B cell (primary cell): ENCODE data around the gene SMURF2. TPM values are rescaled to one million over a fixed set of nuclear protein-coding genes. Genes with fewer than 3 reads are reported as not detected.

Source experiments
- ATAC-seq: fragments of 200-7000 bp; cut with Tn5 transposase; one replicate; pipeline ENCODE4 v1.10.0; 2021; ENCODE audit warnings: low read depth, mild to moderate bottlenecking, moderate number of reproducible peaks, moderate library complexity
- CTCF ChIA-PET: fragments of 350-600 bp; sonication (Branson Sonifier 250); formaldehyde crosslinking; loops from one replicate; lab custom pipeline; 2021; ENCODE audit warnings: antibody characterized with exemption, inconsistent platforms; lab: Charles Lee
- POLR2A ChIA-PET: fragments of 350-600 bp; sonication (Branson Sonifier 250); formaldehyde crosslinking; loops from one replicate; lab custom pipeline; 2021; ENCODE audit warnings: antibody characterized with exemption; lab: Charles Lee
- DNase-seq: peaks from one replicate; pipeline ENCODE4 v3.0.0; 2013
- H2AFZ ChIP-seq: 2 replicates; pipeline ENCODE4 v1.6.1; 2012; ENCODE audit warnings: mild to moderate bottlenecking, low read depth, low read length; ENCODE audit not compliant: insufficient read depth, poor library complexity, severe bottlenecking
- H3K27ac ChIP-seq, 2 donors: 1 replicate in 1 of 2; 2 replicates in 1 of 2; pipeline ENCODE4 v1.5.1; 2012 to 2013; ENCODE audit warnings: low read length in 2 of 2, mild to moderate bottlenecking in 2 of 2, moderate library complexity in 1 of 2
- H3K27me3 ChIP-seq, 4 experiments: fragments of 200-600 bp in 1 of 4; sonication (generic) in 1 of 4; replicated peaks in 1 of 4; 1 replicate in 2 of 4; 2 replicates in 2 of 4; pipeline versions ENCODE4 v1.6.1 to v1.7.0; 2013 to 2016; ENCODE audit warnings: low read length in 3 of 4, mild to moderate bottlenecking in 2 of 4, mixed read lengths in 1 of 4, moderate library complexity in 1 of 4; ENCODE audit not compliant: insufficient read depth in 4 of 4, control insufficient read depth in 3 of 4; ENCODE audit errors: control extremely low read depth in 1 of 4
- H3K36me3 ChIP-seq, 2 experiments: replicated peaks in 1 of 2; 1 replicate in 1 of 2; 2 replicates in 1 of 2; pipeline versions ENCODE4 v1.6.1 to v1.7.1; 2013; ENCODE audit warnings: low read length in 1 of 2; ENCODE audit not compliant: insufficient read depth in 2 of 2, control insufficient read depth in 1 of 2; ENCODE audit errors: control extremely low read depth in 1 of 2, extremely low read depth in 1 of 2
- H3K4me1 ChIP-seq, 2 donors: fragments of 200-600 bp in 1 of 2; sonication (generic) in 1 of 2; 1 replicate in 1 of 2; 2 replicates in 1 of 2; pipeline versions ENCODE4 v1.5.1 to v1.6.1; 2013 to 2017; ENCODE audit warnings: low read length in 2 of 2; ENCODE audit not compliant: control insufficient read depth in 2 of 2, insufficient read depth in 2 of 2
- H3K4me2 ChIP-seq: replicated peaks from 2 replicates; pipeline ENCODE3; 2012; ENCODE audit warnings: mild to moderate bottlenecking, low read depth, low read length; ENCODE audit not compliant: poor library complexity, severe bottlenecking
- H3K4me3 ChIP-seq, 5 experiments: fragments of 200-600 bp in 1 of 5; sonication (generic) in 1 of 5; 1 replicate in 3 of 5; 2 replicates in 2 of 5; pipeline versions ENCODE4 v1.5.1 to v1.7.0; 2011 to 2016; ENCODE audit warnings: low read length in 4 of 5, mild to moderate bottlenecking in 4 of 5, low read depth in 2 of 5, control low read depth in 1 of 5, moderate library complexity in 1 of 5; ENCODE audit not compliant: insufficient read depth in 1 of 5; ENCODE audit errors: control extremely low read depth in 1 of 5, extremely low read depth in 1 of 5
- H3K79me2 ChIP-seq: fragments of 200-600 bp; sonication (generic); one replicate; pipeline ENCODE4 v1.6.0; 2016; ENCODE audit warnings: low read length; ENCODE audit not compliant: control insufficient read depth, insufficient read depth
- H3K9ac ChIP-seq: fragments of 200-600 bp; sonication (generic); 2 replicates; pipeline ENCODE4 v1.6.1; 2017; ENCODE audit warnings: mild to moderate bottlenecking, low read length, moderate library complexity
- H3K9me3 ChIP-seq, 3 donors: one replicate each; pipeline versions ENCODE4 v1.6.1 to v1.7.1; 2013; ENCODE audit warnings: low read length in 2 of 3; ENCODE audit not compliant: control insufficient read depth in 2 of 3, insufficient read depth in 1 of 3; ENCODE audit errors: control extremely low read depth in 1 of 3
- H4K20me1 ChIP-seq: 2 replicates; pipeline ENCODE4 v1.6.0; 2012; ENCODE audit warnings: mild to moderate bottlenecking, low read length; ENCODE audit not compliant: insufficient read depth, control insufficient read depth, poor library complexity, severe bottlenecking
- H3K27ac Mint-ChIP-seq: one replicate; pipeline ENCODE4 v1.8.0; 2021; ENCODE audit warnings: mixed read lengths
- H3K27me3 Mint-ChIP-seq: one replicate; pipeline ENCODE4 v1.8.0; 2021; ENCODE audit warnings: mixed read lengths
- H3K4me1 Mint-ChIP-seq: one replicate; pipeline ENCODE4 v1.8.0; 2021; ENCODE audit warnings: mixed read lengths
- H3K4me3 Mint-ChIP-seq: one replicate; pipeline ENCODE4 v1.8.0; 2021; ENCODE audit warnings: mixed read lengths
- H3K9me3 Mint-ChIP-seq: one replicate; pipeline ENCODE4 v1.8.0; 2022; ENCODE audit warnings: mixed read lengths; ENCODE audit not compliant: insufficient read depth
- CTCF ChIP-seq: fragments of 200-600 bp; IDR thresholded peaks from one replicate; pipeline ENCODE4 v1.8.0; 2022; ENCODE audit warnings: antibody characterized with exemption, mild to moderate bottlenecking
- EZH2 ChIP-seq: IDR thresholded peaks from 2 replicates; pipeline ENCODE4 v1.6.1; 2012; ENCODE audit warnings: borderline replicate concordance, low read depth, mild to moderate bottlenecking, moderate library complexity, low read length; ENCODE audit not compliant: insufficient read depth, poor library complexity, severe bottlenecking
- WGBS: methylation state at CpG from one replicate; pipeline ENCODE4 v1.1.5; 2013; ENCODE audit warnings: missing lambda C conversion rate; ENCODE audit not compliant: insufficient coverage; 5-methylcytosine and 5-hydroxymethylcytosine counted together
- intact Hi-C: fragments of 100-400 bp; cut with micrococcal nuclease; formaldehyde crosslinking; loops from one replicate; pipeline ENCODE4 v1.10.0; 2022
- polyA plus RNA-seq: library from polyadenylated mRNA; depleted of rRNA; stranded (reverse); fragments of >200 nt; gene quantifications from 2 replicates; pipeline ENCODE4 v1.2.3, GENCODE V29; 2012
- total RNA-seq, 2 donors: library from RNA; stranded (reverse); fragments of 120-200 nt in 1 of 2; gene quantifications; 1 replicate in 1 of 2; 2 replicates in 1 of 2; pipeline versions ENCODE4 v1.2.3 to v1.2.4, GENCODE V29; 2013 to 2022

SMURF2 gene
- total and polyA plus RNA-seq, 2 donors (not counting 1 experiment from before 2014, with no cell fraction given), result 9.2 to 32.8 TPM

GRCh38 chr17:64547319-64547718 lies 114.8 kb downstream of the SMURF2 start:
- no peaks in the 10 kb centered on the region for H3K27me3 Mint-ChIP-seq
- Histone ChIP-seq H3K4me1 (no peaks in the 10 kb centered on the region), H4K20me1 (no peaks in the 10 kb centered on the region), H3K79me2 (no peaks in the 10 kb centered on the region), H2AFZ (no peak overlapping the region), H3K9me3 (no peaks in the 10 kb centered on the region), H3K27me3 (no peaks in the 10 kb centered on the region), H3K27ac (no peak overlapping the region), H3K4me2 (no peak overlapping the region), H3K36me3 (peaks cover 0 to 49% of the 10 kb centered on the region in 2 experiments), H3K9ac (no peak overlapping the region), H3K4me3 (no peak overlapping the region)
- ChIA-PET POLR2A (no interaction called here), CTCF (no interaction called here)
- intact Hi-C loops, result no loop called here
- no peak overlapping the region for H3K27ac Mint-ChIP-seq
- DNase-seq (no peak), ATAC-seq (no peak)
- 95% methylated on average over 6 of the region's 10 CpGs for WGBS
- H3K9me3 Mint-ChIP-seq, result no peaks in the 10 kb centered on the region
- no peaks in the 10 kb centered on the region for H3K4me1 Mint-ChIP-seq
- TF ChIP-seq EZH2, result no peak
- no peak for TF ChIP-seq CTCF
- H3K4me3 Mint-ChIP-seq, result no peak overlapping the region

- no peak overlapping the region for H3K9ac ChIP-seq
- ChIA-PET POLR2A (no interaction called here), CTCF (no interaction called here)
- no peak for DNase-seq
- no peak overlapping the region for H2AFZ ChIP-seq
- H3K36me3 ChIP-seq, result peaks cover 0 to 50% of the 10 kb centered on the region in 2 experiments
- no peaks in the 10 kb centered on the region for H3K9me3 Mint-ChIP-seq
- no peak overlapping the region for H3K27ac ChIP-seq
- no peak for ATAC-seq
- no peaks in the 10 kb centered on the region for H3K4me1 Mint-ChIP-seq
- H3K4me1 ChIP-seq, result no peaks in the 10 kb centered on the region
- no peak overlapping the region for H3K27ac Mint-ChIP-seq
- H3K27me3 ChIP-seq, result no peaks in the 10 kb centered on the region
- TF ChIP-seq CTCF (no peak), EZH2 (no peak)
- no peak overlapping the region for H3K4me2 ChIP-seq
- H3K4me3 ChIP-seq, result no peak overlapping the region
- no peaks in the 10 kb centered on the region for H4K20me1 ChIP-seq
- intact Hi-C loops, result no loop called here
- WGBS, result 81% methylated on average over 3 of the region's 7 CpGs
- no peaks in the 10 kb centered on the region for H3K27me3 Mint-ChIP-seq
- no peaks in the 10 kb centered on the region for H3K9me3 ChIP-seq
- H3K79me2 ChIP-seq, result no peaks in the 10 kb centered on the region
- no peak overlapping the region for H3K4me3 Mint-ChIP-seq
Observed at GRCh38 chr17:64546716-64547115, 115.4 kb downstream of the SMURF2 start.
